A549 treated with AZD9567 at 1 μM for 4 hours (cell line): ENCODE measurements around the gene SERGEF. TPM values are rescaled to one million over a fixed set of nuclear protein-coding genes. Genes with fewer than 3 reads are reported as not detected.

Experiments used
- total RNA-seq: library from RNA; stranded (reverse); fragments of 200-300 nt; extraction: Qiagen RNA extraction; gene quantifications from 5 replicates; pipeline ENCODE4 v1.2.3, GENCODE V29; 2022; ENCODE audit not compliant: insufficient read depth

The SERGEF gene
- total RNA-seq: 14.2 to 20.6 TPM (median 16.7 TPM) in 5 replicates

GRCh38 chr11:18012906-18013781, at the start of gene SERGEF:
TSS of gene SERGEF (minus strand) at chr11:18013047. CDS start at chr11:18013010, 37 bp downstream.

GRCh38 chr11:18046116-18046777, 33.4 kb upstream of the SERGEF start, which contains the start of gene TPH1:
TSS of gene TPH1 (minus strand) at chr11:18046269. CDS start at chr11:18040762, 5,507 bp downstream.

Other genes with a start within 250 kb of the SERGEF start
- gene TPH1, start 33.2 kb upstream of the SERGEF start, total RNA-seq: 0.05 to 0.07 TPM (median 0.05 TPM) in 4 of 5 replicates, not detected in the other
- gene SAAL1, start 93.0 kb upstream of the SERGEF start, total RNA-seq: 37.9 to 50.3 TPM (median 38.9 TPM) in 5 replicates
- 0.08 TPM in 1 of 5 replicates, not detected in the others for gene MRGPRX3, start 119.5 kb upstream of the SERGEF start, total RNA-seq
- not detected in 5 replicates for gene MRGPRX4, start 159.8 kb upstream of the SERGEF start, total RNA-seq
- not detected in 5 replicates for gene SAA4, start 223.8 kb upstream of the SERGEF start, total RNA-seq
- gene SAA2, start 235.6 kb upstream of the SERGEF start, total RNA-seq: 0.17 to 0.21 TPM in 2 of 5 replicates, not detected in the others